Lower lobe of right lung (tissue), 2 donors: ENCODE measurements around the gene VAMP7. TPM values are rescaled to one million over a fixed set of nuclear protein-coding genes. Genes with fewer than 3 reads are reported as not detected.

Experiments
- ATAC-seq, 2 donors: fragments of 200-7000 bp; cut with Tn5 transposase; one replicate each; pipeline ENCODE4 v1.9.1; 2020 to 2022; ENCODE audit warnings: mild to moderate bottlenecking in 2 of 2, moderate library complexity in 2 of 2
- DNase-seq: peaks from one replicate; pipeline ENCODE4 v3.0.0-alpha.2; 2020
- H3K27ac ChIP-seq: fragments of 200-600 bp; one replicate; pipeline ENCODE4 v1.8.0; 2022
- H3K27me3 ChIP-seq: fragments of 200-600 bp; one replicate; pipeline ENCODE4 v1.8.0; 2022; ENCODE audit warnings: low read depth
- H3K36me3 ChIP-seq: fragments of 200-600 bp; one replicate; pipeline ENCODE4 v1.8.0; 2022; ENCODE audit warnings: mild to moderate bottlenecking
- H3K4me1 ChIP-seq: fragments of 200-600 bp; one replicate; pipeline ENCODE4 v1.8.0; 2022
- H3K4me3 ChIP-seq: fragments of 200-600 bp; one replicate; pipeline ENCODE4 v1.8.0; 2022; ENCODE audit warnings: mild to moderate bottlenecking
- H3K9me3 ChIP-seq: fragments of 200-600 bp; one replicate; pipeline ENCODE4 v1.8.0; 2022
- CTCF ChIP-seq: fragments of 200-600 bp; IDR thresholded peaks from one replicate; pipeline ENCODE4 v1.8.0; 2022; ENCODE audit warnings: antibody characterized with exemption, mild to moderate bottlenecking
- intact Hi-C: fragments of 100-400 bp; cut with DNase I; formaldehyde crosslinking; loops from one replicate; pipeline ENCODE4 v1.11.0; 2022
- total RNA-seq: library from RNA; stranded (reverse); fragmentation: NEBNext Ultra II Directional; extraction: Animal tissue kit (Norgen Biotek cat#: 25700); gene quantifications from one replicate; pipeline ENCODE4 v1.2.1, GENCODE V29; 2021
- donor health status: DM: no; HTN: yes; CAD: no; lungs with severe emphysema.

The VAMP7 gene
- total RNA-seq, 1 donor from 2014 or later: 31.0 TPM

- ATAC-seq: no peak
- TF ChIP-seq CTCF: no peak
- H3K4me3 ChIP-seq: no peak overlapping the region
- H3K27me3 ChIP-seq: no peaks in the 10 kb centered on the region
- no peaks in the 10 kb centered on the region for H3K36me3 ChIP-seq
- DNase-seq: no peak
- no peak overlapping the region for H3K27ac ChIP-seq
- H3K4me1 ChIP-seq: no peaks in the 10 kb centered on the region
- peaks cover 5% of the 10 kb centered on the region for H3K9me3 ChIP-seq
- intact Hi-C loops: no loop called here
Observed at GRCh38 chrX:155867821-155868220, 13.3 kb upstream of the VAMP7 start.

- no peaks in the 10 kb centered on the region for H3K36me3 ChIP-seq
Observed at GRCh38 chrX:155870958-155871357, 10.2 kb upstream of the VAMP7 start.

GRCh38 chrX:155871934-155872333 is 9.2 kb upstream of the VAMP7 start:
- Histone ChIP-seq H3K4me3 (no peak overlapping the region), H3K36me3 (no peaks in the 10 kb centered on the region), H3K9me3 (peaks cover 5% of the 10 kb centered on the region), H3K27me3 (peaks cover 11% of the 10 kb centered on the region), H3K27ac (no peak overlapping the region), H3K4me1 (no peaks in the 10 kb centered on the region)
- ATAC-seq (no peak), DNase-seq (no peak)
- TF ChIP-seq CTCF: no peak
- intact Hi-C loops: no loop called here

More at GRCh38 chrX:155870958-155871357, 10.2 kb upstream of the VAMP7 start:
- H3K4me1 ChIP-seq: no peaks in the 10 kb centered on the region
- peaks cover 11% of the 10 kb centered on the region for H3K27me3 ChIP-seq
- intact Hi-C loops: no loop called here
- DNase-seq (no peak), ATAC-seq (no peak)
- no peak overlapping the region for H3K27ac ChIP-seq
- H3K9me3 ChIP-seq: peaks cover 5% of the 10 kb centered on the region
- no peak for TF ChIP-seq CTCF
- H3K4me3 ChIP-seq: no peak overlapping the region

- Histone ChIP-seq H3K27ac (no peak overlapping the region), H3K4me3 (no peak overlapping the region), H3K9me3 (no peaks in the 10 kb centered on the region), H3K4me1 (no peaks in the 10 kb centered on the region), H3K36me3 (no peaks in the 10 kb centered on the region), H3K27me3 (peaks cover 11% of the 10 kb centered on the region)
- intact Hi-C loops: no loop called here
- no peak for TF ChIP-seq CTCF
- ATAC-seq: no peak
- DNase-seq: no peak
Observed at GRCh38 chrX:155873188-155873587, 8.0 kb upstream of the VAMP7 start.

GRCh38 chrX:155874571-155875244 is 6.4 kb upstream of the VAMP7 start:
- DNase-seq (no peak), ATAC-seq (peak; percentile 21 to 32)

More at GRCh38 chrX:155874571-155875244, 6.4 kb upstream of the VAMP7 start:
- Histone ChIP-seq H3K4me1 (no peaks in the 10 kb centered on the region), H3K36me3 (no peaks in the 10 kb centered on the region), H3K27me3 (peaks cover 11% of the 10 kb centered on the region), H3K4me3 (peak overlapping the region; percentile 15), H3K27ac (no peak overlapping the region), H3K9me3 (no peaks in the 10 kb centered on the region)
- no peak for TF ChIP-seq CTCF
- intact Hi-C loops: no loop called here
